NB4 (cell line): ENCODE data around the gene WSCD2.

Source experiments
- POLR2A ChIP-seq: IDR thresholded peaks from 2 replicates; pipeline ENCODE4 v1.6.1; 2011; ENCODE audit warnings: mild to moderate bottlenecking; ENCODE audit not compliant: insufficient read length; ENCODE audit errors: extremely low read depth
- TF ChIP-seq, protein P1 (sequence below): IDR thresholded peaks from 2 replicates; pipeline ENCODE4 v1.6.1; 2011; ENCODE audit warnings: low read depth, low read length

DNA sequence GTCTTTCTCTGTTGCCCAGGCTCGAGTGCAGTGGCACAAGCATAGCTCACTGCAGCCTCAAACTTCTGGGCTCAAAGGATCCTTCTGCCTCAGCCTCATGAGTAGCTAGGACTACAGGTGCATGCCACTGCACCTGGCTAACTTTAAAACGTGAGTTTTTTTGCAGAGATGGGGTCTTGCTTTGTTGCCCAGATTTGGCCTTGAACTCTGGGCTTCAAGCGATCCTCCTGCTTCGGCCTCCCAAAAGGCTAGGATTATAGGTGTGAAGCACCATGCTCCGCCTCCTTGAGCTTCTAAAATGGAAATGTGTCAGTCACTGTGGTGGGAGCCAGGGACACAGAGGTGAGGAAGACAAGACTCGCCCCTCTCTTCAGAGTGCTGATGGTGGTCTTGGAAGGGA is 45.6 kb downstream of the WSCD2 start:
- TF ChIP-seq POLR2A: no peak
- TF ChIP-seq, protein P1, sequence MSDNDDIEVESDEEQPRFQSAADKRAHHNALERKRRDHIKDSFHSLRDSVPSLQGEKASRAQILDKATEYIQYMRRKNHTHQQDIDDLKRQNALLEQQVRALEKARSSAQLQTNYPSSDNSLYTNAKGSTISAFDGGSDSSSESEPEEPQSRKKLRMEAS: no peak
